GM23338 (cell line): Measurements from ENCODE around the gene BCAR3. TPM values are rescaled to one million over a fixed set of nuclear protein-coding genes. Genes with fewer than 3 reads are reported as not detected.
A peak's percentile ranks its signal among the peaks of the same experiment; 100 is the strongest.

ENCODE experiments used
- ATAC-seq: fragments of 200-7000 bp; cut with Tn5 transposase; 3 replicates; pipeline ENCODE4 v1.9.1; 2020
- DNase-seq: peaks from one replicate; pipeline ENCODE4 v3.0.0-alpha.2; 2015; ENCODE audit warnings: low spot score
- H2AFZ ChIP-seq: fragments of 200-600 bp; sonication (generic); 2 replicates; pipeline ENCODE4 v1.8.0; 2016; ENCODE audit warnings: antibody characterized with exemption, mild to moderate bottlenecking, moderate library complexity
- H3F3A ChIP-seq: fragments of 200-600 bp; sonication (generic); replicated peaks from 2 replicates; pipeline ENCODE4 v1.8.0; 2017; ENCODE audit warnings: antibody characterized with exemption, mixed run types, low read depth
- H3K27ac ChIP-seq: fragments of 200-600 bp; sonication (generic); 2 replicates; pipeline ENCODE4 v1.6.1; 2016; ENCODE audit warnings: low read depth
- H3K27me3 ChIP-seq: fragments of 200-600 bp; sonication (generic); 2 replicates; pipeline ENCODE4 v1.8.0; 2016; ENCODE audit warnings: mild to moderate bottlenecking, mixed run types, moderate library complexity; ENCODE audit not compliant: insufficient read depth
- H3K36me3 ChIP-seq: fragments of 200-600 bp; sonication (generic); 2 replicates; pipeline ENCODE4 v1.8.0; 2016; ENCODE audit warnings: mild to moderate bottlenecking; ENCODE audit not compliant: insufficient read depth
- H3K4me1 ChIP-seq: fragments of 200-600 bp; sonication (generic); 2 replicates; pipeline ENCODE4 v1.8.0; 2016; ENCODE audit warnings: mild to moderate bottlenecking, moderate library complexity; ENCODE audit not compliant: insufficient read depth
- H3K4me2 ChIP-seq: fragments of 200-600 bp; sonication (generic); 2 replicates; pipeline ENCODE4 v1.7.1; 2017; ENCODE audit warnings: mixed run types
- H3K4me3 ChIP-seq: fragments of 200-600 bp; sonication (generic); 2 replicates; pipeline ENCODE4 v1.6.1; 2016; ENCODE audit warnings: mixed run types
- H3K79me2 ChIP-seq: fragments of 200-600 bp; sonication (generic); replicated peaks from 2 replicates; pipeline ENCODE4 v1.8.0; 2017; ENCODE audit warnings: mild to moderate bottlenecking; ENCODE audit not compliant: insufficient read depth
- H3K9me2 ChIP-seq: fragments of 200-600 bp; sonication (generic); 2 replicates; pipeline ENCODE4 v1.8.0; 2017; ENCODE audit not compliant: insufficient read depth
- H4K20me1 ChIP-seq: fragments of 200-600 bp; sonication (generic); replicated peaks from 2 replicates; pipeline ENCODE4 v1.8.0; 2017; ENCODE audit warnings: mild to moderate bottlenecking; ENCODE audit not compliant: insufficient read depth
- H3K27ac Mint-ChIP-seq: 2 replicates; pipeline ENCODE4 v1.8.0; 2020; ENCODE audit warnings: inconsistent platforms, mild to moderate bottlenecking, moderate library complexity, mixed read lengths
- H3K27me3 Mint-ChIP-seq: 3 replicates; pipeline ENCODE4 v1.8.0; 2022; ENCODE audit warnings: low read depth, mild to moderate bottlenecking, moderate library complexity, mixed read lengths, inconsistent platforms; ENCODE audit not compliant: insufficient read depth, poor library complexity
- H3K36me3 Mint-ChIP-seq: 3 replicates; pipeline ENCODE4 v1.8.0; 2021; ENCODE audit warnings: low read depth, mild to moderate bottlenecking, inconsistent platforms, moderate library complexity, mixed read lengths
- H3K4me1 Mint-ChIP-seq: 3 replicates; pipeline ENCODE4 v1.8.0; 2020; ENCODE audit warnings: mild to moderate bottlenecking, inconsistent platforms, mixed read lengths
- H3K4me3 Mint-ChIP-seq: 3 replicates; pipeline ENCODE4 v1.8.0; 2021; ENCODE audit warnings: moderate library complexity, mild to moderate bottlenecking, inconsistent platforms, mixed read lengths
- H3K9me3 Mint-ChIP-seq: 3 replicates; pipeline ENCODE4 v1.8.0; 2020; ENCODE audit warnings: moderate library complexity, mild to moderate bottlenecking, inconsistent platforms, mixed read lengths
- CREB1 ChIP-seq: fragments of 250-450 bp; sonication (Bioruptor Pico); IDR thresholded peaks from 2 replicates; pipeline ENCODE4 v1.5.0; 2020; ENCODE audit warnings: low read depth, mild to moderate bottlenecking, moderate library complexity
- CTCF ChIP-seq, 2 experiments: fragments of 200-600 bp in 1 of 2; sonication (generic) in 1 of 2; conservative IDR thresholded peaks; 2 replicates each; pipeline versions ENCODE4 v1.5.1 to v1.6.1; 2016 to 2017; ENCODE audit warnings: antibody characterized with exemption in 2 of 2, low read depth in 2 of 2, mild to moderate bottlenecking in 2 of 2, moderate library complexity in 1 of 2
- ETS1 ChIP-seq: IDR thresholded peaks from 2 replicates; pipeline ENCODE4 v1.6.1; 2016; ENCODE audit warnings: antibody characterized with exemption
- EZH2 ChIP-seq: fragments of 200-600 bp; sonication (generic); IDR thresholded peaks from one replicate; pipeline ENCODE4 v1.8.0; 2017; ENCODE audit warnings: antibody characterized with exemption, mild to moderate bottlenecking, low read depth; ENCODE audit not compliant: unreplicated experiment
- EZH2phosphoT487 ChIP-seq: fragments of 200-600 bp; sonication (generic); IDR thresholded peaks from one replicate; pipeline ENCODE4 v1.8.1; 2018; ENCODE audit warnings: antibody characterized with exemption; ENCODE audit not compliant: unreplicated experiment
- JUNB ChIP-seq: IDR thresholded peaks from one replicate; pipeline ENCODE4 v1.6.1; 2016; ENCODE audit warnings: antibody characterized with exemption; ENCODE audit not compliant: unreplicated experiment
- NANOG ChIP-seq: IDR thresholded peaks from 2 replicates; pipeline ENCODE4 v1.6.1; 2016; ENCODE audit warnings: antibody characterized with exemption, borderline replicate concordance
- POLR2AphosphoS5 ChIP-seq: IDR thresholded peaks from 2 replicates; pipeline ENCODE4 v1.6.1; 2016; ENCODE audit warnings: antibody characterized with exemption, low read depth
- REST ChIP-seq: IDR thresholded peaks from one replicate; pipeline ENCODE4 v1.6.1; 2018; ENCODE audit warnings: antibody characterized with exemption; ENCODE audit not compliant: unreplicated experiment
- STAT1 ChIP-seq: IDR thresholded peaks from one replicate; pipeline ENCODE4 v1.6.1; 2016; ENCODE audit warnings: antibody characterized with exemption; ENCODE audit not compliant: unreplicated experiment
- ZNF114 ChIP-seq: fragments of 250-450 bp; sonication (Bioruptor Pico); IDR thresholded peaks from 2 replicates; pipeline ENCODE4 v1.5.0; 2020; ENCODE audit warnings: mild to moderate bottlenecking, moderate library complexity
- ZNF331 ChIP-seq: fragments of 250-450 bp; sonication (Bioruptor Pico); IDR thresholded peaks from 2 replicates; pipeline ENCODE4 v1.5.0; 2020; ENCODE audit warnings: low read depth, mild to moderate bottlenecking, moderate library complexity
- ZNF462 ChIP-seq: fragments of 250-450 bp; sonication (Bioruptor Pico); IDR thresholded peaks from 2 replicates; pipeline ENCODE4 v1.5.0; 2020; ENCODE audit warnings: mild to moderate bottlenecking, moderate library complexity
- polyA plus RNA-seq: library from polyadenylated mRNA; unstranded; fragments of >200 nt; fragmentation: Nextera tagmentation; extraction: Ambion mirVana; gene quantifications from 2 replicates; pipeline ENCODE4 v1.2.1, GENCODE V29; 2016
- total RNA-seq: library from RNA; depleted of rRNA; stranded (reverse); fragments of >200 nt; shearing (Covaris generic); gene quantifications from 2 replicates; pipeline ENCODE4 v1.2.3, GENCODE V29; 2014

Gene BCAR3
- total and polyA plus RNA-seq, 2 experiments from 2014 or later, result 5.5 to 9.7 TPM

GRCh38 chr1:93574991-93575390 is 106.6 kb downstream of the BCAR3 start:
- H3K27ac ChIP-seq, result peak overlapping the region; percentile 32; the same call in 1 of the 2 replicates
- no peaks in the 10 kb centered on the region; the same call in 1 of the 2 replicates for H3K36me3 ChIP-seq
- no peak for DNase-seq
- Mint-ChIP-seq H3K27ac (no peak overlapping the region), H3K36me3 (peaks cover 9% of the 10 kb centered on the region), H3K9me3 (no peaks in the 10 kb centered on the region), H3K4me3 (no peak overlapping the region), H3K27me3 (peaks cover 6% of the 10 kb centered on the region), H3K4me1 (peaks cover 20% of the 10 kb centered on the region)
- H3K9me2 ChIP-seq, result no peaks in the 10 kb centered on the region
- no peak overlapping the region for H2AFZ ChIP-seq
- H3K4me1 ChIP-seq, result peaks cover 18% of the 10 kb centered on the region
- ATAC-seq, result no peak
- no peaks in the 10 kb centered on the region for H3K27me3 ChIP-seq
- no peak overlapping the region for H3K4me2 ChIP-seq
- no peak overlapping the region for H3K4me3 ChIP-seq
- no peaks in the 10 kb centered on the region for H3F3A ChIP-seq
- H4K20me1 ChIP-seq, result 0 out of 2 replicates have a peak, but pooled peaks cover 5% of the 10 kb centered on the region
- no peaks in the 10 kb centered on the region for H3K79me2 ChIP-seq
- no peak for TF ChIP-seq ZNF462 (CRISPR knock-in tag)
- no peak for TF ChIP-seq EZH2
- no peak for TF ChIP-seq NANOG
- no peak for TF ChIP-seq JUNB
- TF ChIP-seq REST, result no peak
- no peak for TF ChIP-seq POLR2AphosphoS5
- TF ChIP-seq STAT1, result no peak
- TF ChIP-seq CTCF (conservative IDR thresholded peaks at IDR 0.05; ENCODE audit: low read depth in 2 of 2), result no peak
- no peak for TF ChIP-seq EZH2phosphoT487
- TF ChIP-seq ZNF114 (CRISPR knock-in tag), result no peak
- TF ChIP-seq CREB1 (CRISPR knock-in tag), result no peak
- TF ChIP-seq ETS1, result no peak
- TF ChIP-seq ZNF331, result no peak
